Measurements from ENCODE around the gene AGFG1.

The AGFG1 gene

DNA sequence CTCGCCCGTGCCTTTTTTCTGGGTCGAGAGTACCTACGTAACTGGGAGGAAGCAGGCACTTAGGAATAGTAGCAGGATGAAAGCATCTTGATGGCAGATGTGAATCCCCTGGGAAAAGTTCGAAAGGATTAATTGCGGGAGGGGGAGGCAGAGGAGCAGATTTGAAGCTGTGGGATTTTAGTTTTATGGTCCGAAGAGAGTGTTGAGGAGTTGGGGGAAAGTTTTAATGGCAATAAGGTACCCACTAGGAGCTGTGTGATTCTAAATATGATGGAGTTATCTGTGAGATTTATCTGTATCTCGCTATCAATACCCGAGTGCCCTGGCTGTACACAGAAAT is 1.1 kb downstream of the AGFG1 start:
- Histone ChIP-seq H3K4me1 (peaks cover 16% of the 10 kb centered on the region), H3K36me3 (no peaks in the 10 kb centered on the region), H4K20me1 (peaks cover 53% of the 10 kb centered on the region), H3K4me2 (peak overlapping the region; percentile 84), H3K4me3 (peak overlapping the region; percentile 82), H3K27me3 (no peaks in the 10 kb centered on the region), H3K9ac (peak overlapping the region; percentile 82; the same call in 1 of the 2 replicates), H3K9me3 (no peaks in the 10 kb centered on the region), H3K27ac (no peak overlapping the region)
- no peak for TF ChIP-seq Cebpa-rat (IDR thresholded peaks at IDR 0.05)

GRCh38 chr2:227473806-227474205 is 1.9 kb downstream of the AGFG1 start:
- H3K4me3 ChIP-seq, result no peak overlapping the region; the same call in 1 of the 2 replicates

DNA sequence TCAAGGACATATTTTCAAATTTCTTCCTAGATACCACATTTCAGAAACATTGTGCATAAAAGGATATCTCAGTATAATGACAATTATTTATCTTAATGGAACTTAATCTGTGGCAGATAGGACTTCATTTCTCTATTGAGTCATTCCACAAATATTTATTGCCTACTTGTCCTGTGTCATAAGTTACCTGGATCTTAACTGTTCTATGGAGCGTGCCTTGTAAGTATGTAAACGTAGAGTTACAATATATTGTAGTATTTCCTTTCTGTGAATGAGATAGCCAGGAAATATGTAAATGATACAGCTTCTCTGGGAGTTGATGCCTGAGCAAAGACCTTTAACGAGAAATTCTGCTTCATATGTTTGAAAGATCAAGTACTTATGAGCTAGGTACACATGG is 2.5 kb downstream of the AGFG1 start:
- no peak overlapping the region for H3K4me3 ChIP-seq
- H3K36me3 ChIP-seq, result no peaks in the 10 kb centered on the region
- peaks cover 66% of the 10 kb centered on the region for H4K20me1 ChIP-seq
- H3K9ac ChIP-seq, result no peak overlapping the region
- peaks cover 16% of the 10 kb centered on the region for H3K4me1 ChIP-seq
- H3K27me3 ChIP-seq, result no peaks in the 10 kb centered on the region
- no peak overlapping the region; the same call in 1 of the 2 replicates for H3K4me2 ChIP-seq
- TF ChIP-seq Cebpa-rat (IDR thresholded peaks at IDR 0.05), result no peak
- no peak overlapping the region for H3K27ac ChIP-seq
- H3K9me3 ChIP-seq, result no peaks in the 10 kb centered on the region

More at GRCh38 chr2:227473806-227474205, 1.9 kb downstream of the AGFG1 start:
- peaks cover 16% of the 10 kb centered on the region for H3K4me1 ChIP-seq
- no peak overlapping the region for H3K9ac ChIP-seq
- no peak for TF ChIP-seq Cebpa-rat (IDR thresholded peaks at IDR 0.05)
- no peaks in the 10 kb centered on the region for H3K9me3 ChIP-seq
- no peak overlapping the region for H3K27ac ChIP-seq
- peak overlapping the region; percentile 84 for H3K4me2 ChIP-seq
- no peaks in the 10 kb centered on the region for H3K27me3 ChIP-seq
- H3K36me3 ChIP-seq, result no peaks in the 10 kb centered on the region
- H4K20me1 ChIP-seq, result peaks cover 60% of the 10 kb centered on the region

GRCh38 chr2:227477291-227477690 is 5.3 kb downstream of the AGFG1 start:
- no peaks in the 10 kb centered on the region for H3K9me3 ChIP-seq

GRCh38 chr2:227479865-227480475 is 8.0 kb downstream of the AGFG1 start:
- H3K4me1 ChIP-seq, result peaks cover 7% of the 10 kb centered on the region; the same call in 1 of the 2 replicates
- H3K4me3 ChIP-seq, result no peak overlapping the region
- no peak overlapping the region for H3K9ac ChIP-seq
- peaks cover 10% of the 10 kb centered on the region for H3K9me3 ChIP-seq
- TF ChIP-seq Cebpa-rat (IDR thresholded peaks at IDR 0.05), result no peak
- H3K36me3 ChIP-seq, result peaks cover 4% of the 10 kb centered on the region; the same call in 1 of the 2 replicates
- no peaks in the 10 kb centered on the region for H3K27me3 ChIP-seq
- H3K27ac ChIP-seq, result no peak overlapping the region
- H4K20me1 ChIP-seq, result peaks cover 100% of the 10 kb centered on the region
- no peak overlapping the region for H3K4me2 ChIP-seq

More at GRCh38 chr2:227477291-227477690, 5.3 kb downstream of the AGFG1 start:
- Histone ChIP-seq H3K9ac (no peak overlapping the region), H3K36me3 (no peaks in the 10 kb centered on the region), H3K4me3 (no peak overlapping the region), H3K4me1 (peaks cover 16% of the 10 kb centered on the region), H4K20me1 (peaks cover 95% of the 10 kb centered on the region), H3K27me3 (no peaks in the 10 kb centered on the region), H3K27ac (no peak overlapping the region), H3K4me2 (no peak overlapping the region)
- TF ChIP-seq Cebpa-rat (IDR thresholded peaks at IDR 0.05), result no peak

DNA sequence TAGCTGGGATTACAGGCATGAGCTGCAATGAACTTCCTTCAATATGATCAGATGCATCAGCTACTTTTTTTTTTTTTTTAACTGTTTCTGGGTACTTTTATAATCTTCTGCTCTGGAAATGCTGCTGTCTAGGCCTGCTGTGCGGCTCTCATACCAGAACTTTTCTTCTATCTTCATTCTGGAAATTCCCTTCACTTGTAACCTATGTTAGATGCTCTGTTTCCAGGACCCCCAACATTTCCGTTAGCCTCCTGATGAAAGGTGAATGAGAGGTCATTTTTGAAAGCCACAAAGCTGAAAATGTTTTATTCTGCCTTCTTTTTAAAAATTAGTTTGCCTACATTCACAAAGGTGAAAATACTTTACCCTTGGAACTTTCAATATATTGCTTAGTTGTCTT is 8.6 kb downstream of the AGFG1 start:
- H3K27ac ChIP-seq, result no peak overlapping the region
- peaks cover 100% of the 10 kb centered on the region for H4K20me1 ChIP-seq
- H3K4me3 ChIP-seq, result no peak overlapping the region
- H3K36me3 ChIP-seq, result peaks cover 7% of the 10 kb centered on the region; the same call in 1 of the 2 replicates
- peaks cover 7% of the 10 kb centered on the region; the same call in 1 of the 2 replicates for H3K4me1 ChIP-seq
- no peak overlapping the region for H3K4me2 ChIP-seq
- TF ChIP-seq Cebpa-rat (IDR thresholded peaks at IDR 0.05), result no peak
- no peaks in the 10 kb centered on the region for H3K27me3 ChIP-seq
- H3K9ac ChIP-seq, result no peak overlapping the region
- H3K9me3 ChIP-seq, result peaks cover 16% of the 10 kb centered on the region

DNA sequence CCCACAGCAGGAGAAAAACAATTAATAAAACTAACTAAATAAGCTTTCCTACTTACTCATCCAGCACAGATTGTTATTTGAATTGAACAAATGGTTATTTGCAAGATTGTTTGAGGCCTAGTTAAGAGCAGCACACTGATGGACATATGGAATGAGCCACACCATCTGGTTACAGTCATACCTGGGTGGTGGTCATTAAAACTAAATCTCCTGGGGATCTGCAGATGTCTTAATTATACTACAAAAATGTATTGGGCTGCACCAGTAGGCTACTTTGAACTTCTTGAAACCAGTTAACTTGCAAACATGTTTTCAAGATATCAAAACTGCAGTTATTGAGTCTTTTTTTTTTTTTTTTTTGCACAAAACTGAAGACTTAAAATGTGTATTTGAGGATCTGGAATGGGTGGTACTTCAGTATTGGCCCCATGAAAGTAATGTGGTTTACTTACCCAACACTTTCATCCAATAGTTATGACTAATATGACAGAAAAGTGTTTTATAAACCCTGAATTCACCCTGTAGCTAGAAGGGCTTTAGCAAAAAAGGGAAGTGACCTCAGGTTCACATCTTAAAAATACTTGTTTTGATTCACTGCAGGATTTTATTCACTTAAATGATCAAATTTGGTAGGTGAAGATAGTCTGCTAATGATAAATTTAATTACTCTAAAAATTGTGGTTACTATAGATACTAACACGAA is 10.8 kb downstream of the AGFG1 start:
- Histone ChIP-seq H3K4me1 (peaks cover 7% of the 10 kb centered on the region; the same call in 1 of the 2 replicates), H3K4me2 (no peak overlapping the region), H3K9me3 (peaks cover 23% of the 10 kb centered on the region)

DNA sequence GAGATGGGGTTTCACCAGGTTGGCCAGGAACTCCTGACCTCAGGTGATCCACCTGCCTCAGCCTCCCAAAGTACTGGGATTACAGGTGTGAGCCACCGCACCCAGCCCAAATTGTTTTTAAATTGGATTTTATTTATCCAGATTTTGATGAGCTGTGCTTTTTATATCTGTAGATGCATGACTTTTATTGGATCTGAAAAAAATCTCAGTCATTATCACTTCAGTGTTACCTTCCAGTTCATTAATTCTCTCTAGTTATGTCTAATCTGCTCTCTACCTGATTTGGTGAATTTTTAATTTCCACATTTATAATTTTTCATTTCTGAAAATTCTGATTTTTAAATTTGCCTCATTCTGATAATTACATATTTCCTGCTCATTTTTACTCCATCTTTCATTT is 13.5 kb downstream of the AGFG1 start:
- no peak for TF ChIP-seq Cebpa-rat (IDR thresholded peaks at IDR 0.05)
- no peak overlapping the region for H3K9ac ChIP-seq
- H4K20me1 ChIP-seq, result peaks cover 99% of the 10 kb centered on the region
- H3K27ac ChIP-seq, result no peak overlapping the region
- H3K27me3 ChIP-seq, result no peaks in the 10 kb centered on the region
- peaks cover 7% of the 10 kb centered on the region; the same call in 1 of the 2 replicates for H3K4me1 ChIP-seq
- no peak overlapping the region for H3K4me2 ChIP-seq
- peaks cover 7% of the 10 kb centered on the region; the same call in 1 of the 2 replicates for H3K36me3 ChIP-seq
- peaks cover 29% of the 10 kb centered on the region for H3K9me3 ChIP-seq
- H3K4me3 ChIP-seq, result no peak overlapping the region

More for the DNA sequence above, 10.8 kb downstream of the AGFG1 start:
- no peak for TF ChIP-seq Cebpa-rat (IDR thresholded peaks at IDR 0.05)
- Histone ChIP-seq H3K4me3 (no peak overlapping the region), H4K20me1 (peaks cover 99% of the 10 kb centered on the region), H3K27me3 (no peaks in the 10 kb centered on the region), H3K27ac (no peak overlapping the region), H3K9ac (no peak overlapping the region), H3K36me3 (peaks cover 7% of the 10 kb centered on the region; the same call in 1 of the 2 replicates)

DNA sequence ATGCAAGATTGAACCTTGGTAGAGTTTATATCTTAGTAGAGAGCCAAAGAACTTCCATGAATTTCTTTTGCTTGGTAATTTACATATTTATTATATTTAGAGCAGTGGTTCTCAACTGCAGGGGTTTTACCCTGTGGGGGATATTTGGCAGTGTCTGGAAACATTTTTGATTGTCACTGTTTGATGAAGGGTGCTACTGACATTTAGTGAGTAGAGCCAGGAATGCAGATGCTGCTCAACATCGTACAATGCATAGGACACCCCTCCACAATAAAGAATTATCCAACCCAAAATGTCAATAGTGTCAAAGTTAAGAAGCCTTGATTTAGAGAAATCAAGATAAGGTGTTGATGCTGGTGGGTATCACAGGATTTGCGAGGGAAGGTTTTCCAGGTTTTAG is 14.7 kb downstream of the AGFG1 start:
- H4K20me1 ChIP-seq, result peaks cover 99% of the 10 kb centered on the region

GRCh38 chr2:227488045-227488444 is 16.1 kb downstream of the AGFG1 start:
- peaks cover 29% of the 10 kb centered on the region for H3K9me3 ChIP-seq
- peaks cover 99% of the 10 kb centered on the region for H4K20me1 ChIP-seq
- no peak overlapping the region for H3K9ac ChIP-seq
- H3K4me3 ChIP-seq, result no peak overlapping the region
- H3K4me1 ChIP-seq, result 0 out of 2 replicates have a peak, but pooled peaks cover under 1% of the 10 kb centered on the region
- no peak overlapping the region for H3K27ac ChIP-seq
- no peak overlapping the region for H3K4me2 ChIP-seq
- H3K36me3 ChIP-seq, result peaks cover 11% of the 10 kb centered on the region; the same call in 1 of the 2 replicates
- no peak for TF ChIP-seq Cebpa-rat (IDR thresholded peaks at IDR 0.05)
- no peaks in the 10 kb centered on the region for H3K27me3 ChIP-seq

More for the DNA sequence above, 14.7 kb downstream of the AGFG1 start:
- H3K36me3 ChIP-seq, result peaks cover 8% of the 10 kb centered on the region; the same call in 1 of the 2 replicates
- no peaks in the 10 kb centered on the region for H3K27me3 ChIP-seq
- H3K27ac ChIP-seq, result no peak overlapping the region
- TF ChIP-seq Cebpa-rat (IDR thresholded peaks at IDR 0.05), result no peak
- no peak overlapping the region for H3K9ac ChIP-seq
- H3K4me1 ChIP-seq, result peaks cover 7% of the 10 kb centered on the region; the same call in 1 of the 2 replicates
- no peak overlapping the region for H3K4me3 ChIP-seq
- H3K9me3 ChIP-seq, result peaks cover 29% of the 10 kb centered on the region
- no peak overlapping the region for H3K4me2 ChIP-seq

Data from BLaER1 (cell line).